Measurements from ENCODE around the gene ATF6B. TPM values are rescaled to one million over a fixed set of nuclear protein-coding genes. Genes with fewer than 3 reads are reported as not detected.
A peak's percentile ranks its signal among the peaks of the same experiment; 100 is the strongest.

ATF6B gene
- total RNA-seq, 4 donors from 2014 or later: 46.8 to 102 (median 54.1) TPM

DNA sequence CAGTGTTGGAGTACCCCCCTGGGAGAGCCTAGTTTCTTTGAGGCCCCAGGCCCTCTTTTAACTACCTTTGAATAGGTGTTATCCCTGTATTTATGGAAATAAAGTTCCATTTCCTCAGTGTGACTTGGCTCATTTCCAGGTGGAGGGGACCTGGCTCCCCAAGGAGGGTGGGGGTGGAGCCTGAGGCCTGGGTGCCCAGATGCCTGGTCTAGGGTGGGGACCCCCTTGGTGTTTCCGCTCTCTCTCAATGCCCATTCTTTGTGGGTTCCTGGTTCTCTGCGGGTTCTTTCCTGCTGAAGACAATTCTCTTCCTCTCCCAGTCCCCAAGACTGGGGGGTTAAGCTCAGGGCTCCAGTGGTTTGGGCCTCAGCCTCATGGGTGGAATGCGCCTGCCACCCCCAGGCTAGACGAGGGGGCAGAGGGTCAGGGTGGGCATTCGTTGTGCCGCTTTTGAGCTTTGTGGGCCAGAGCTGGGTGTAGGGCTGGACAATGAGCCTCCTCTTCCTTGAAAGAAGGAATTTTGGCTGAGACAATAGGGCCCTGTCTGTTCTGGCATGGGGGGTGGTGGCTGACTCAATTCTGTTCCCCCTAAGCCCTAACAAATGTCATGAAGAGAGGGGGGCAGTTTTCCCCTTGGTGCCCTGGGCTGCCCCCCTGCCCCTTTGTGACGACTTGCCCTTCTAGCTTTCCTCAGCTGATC lies 35.7 kb upstream of the ATF6B start:
- H3K4me3 ChIP-seq (ENCODE audit: low read depth, poor library complexity, severe bottlenecking): no peak overlapping the region
- no peak for DNase-seq (ENCODE audit: low spot score in 2 of 2)
- WGBS, 2 donors: 74 to 82% methylated on average over 5 to 7 of the region's 7 CpGs
- TF ChIP-seq, protein P1, sequence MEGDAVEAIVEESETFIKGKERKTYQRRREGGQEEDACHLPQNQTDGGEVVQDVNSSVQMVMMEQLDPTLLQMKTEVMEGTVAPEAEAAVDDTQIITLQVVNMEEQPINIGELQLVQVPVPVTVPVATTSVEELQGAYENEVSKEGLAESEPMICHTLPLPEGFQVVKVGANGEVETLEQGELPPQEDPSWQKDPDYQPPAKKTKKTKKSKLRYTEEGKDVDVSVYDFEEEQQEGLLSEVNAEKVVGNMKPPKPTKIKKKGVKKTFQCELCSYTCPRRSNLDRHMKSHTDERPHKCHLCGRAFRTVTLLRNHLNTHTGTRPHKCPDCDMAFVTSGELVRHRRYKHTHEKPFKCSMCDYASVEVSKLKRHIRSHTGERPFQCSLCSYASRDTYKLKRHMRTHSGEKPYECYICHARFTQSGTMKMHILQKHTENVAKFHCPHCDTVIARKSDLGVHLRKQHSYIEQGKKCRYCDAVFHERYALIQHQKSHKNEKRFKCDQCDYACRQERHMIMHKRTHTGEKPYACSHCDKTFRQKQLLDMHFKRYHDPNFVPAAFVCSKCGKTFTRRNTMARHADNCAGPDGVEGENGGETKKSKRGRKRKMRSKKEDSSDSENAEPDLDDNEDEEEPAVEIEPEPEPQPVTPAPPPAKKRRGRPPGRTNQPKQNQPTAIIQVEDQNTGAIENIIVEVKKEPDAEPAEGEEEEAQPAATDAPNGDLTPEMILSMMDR (IDR thresholded peaks at IDR 0.05): no peak
- TF ChIP-seq POLR2A (IDR thresholded peaks at IDR 0.05): no peak
- intact Hi-C loops (cut with DNase I; ENCODE audit: low total_unique reads): no loop called here

DNA sequence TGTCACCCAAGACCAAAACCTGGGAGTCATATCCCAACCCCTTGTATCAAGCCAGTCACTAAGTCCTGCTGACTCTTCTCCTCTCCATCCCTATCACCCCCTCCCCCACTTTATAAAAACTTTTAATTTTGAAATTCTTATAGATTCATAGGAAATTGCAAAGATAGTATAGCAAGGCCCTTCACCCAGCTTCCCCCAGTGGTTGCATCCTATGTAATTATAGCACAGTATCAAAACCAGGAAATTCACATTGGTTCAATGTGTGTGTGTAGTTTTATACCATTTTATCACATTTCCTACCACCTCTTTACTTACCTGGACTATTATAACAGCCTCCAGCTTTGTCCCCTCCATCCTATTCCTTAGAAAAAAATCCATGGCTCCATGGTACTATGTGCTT lies 30.0 kb upstream of the ATF6B start:
- intact Hi-C loops (cut with DNase I; ENCODE audit: low total_unique reads): no loop called here
- no peak overlapping the region for H3K4me3 ChIP-seq (ENCODE audit: low read depth, poor library complexity, severe bottlenecking)
- TF ChIP-seq, protein P1 (IDR thresholded peaks at IDR 0.05): no peak
- no peak for TF ChIP-seq POLR2A (IDR thresholded peaks at IDR 0.05)
- DNase-seq (ENCODE audit: low spot score in 2 of 2): no peak

DNA sequence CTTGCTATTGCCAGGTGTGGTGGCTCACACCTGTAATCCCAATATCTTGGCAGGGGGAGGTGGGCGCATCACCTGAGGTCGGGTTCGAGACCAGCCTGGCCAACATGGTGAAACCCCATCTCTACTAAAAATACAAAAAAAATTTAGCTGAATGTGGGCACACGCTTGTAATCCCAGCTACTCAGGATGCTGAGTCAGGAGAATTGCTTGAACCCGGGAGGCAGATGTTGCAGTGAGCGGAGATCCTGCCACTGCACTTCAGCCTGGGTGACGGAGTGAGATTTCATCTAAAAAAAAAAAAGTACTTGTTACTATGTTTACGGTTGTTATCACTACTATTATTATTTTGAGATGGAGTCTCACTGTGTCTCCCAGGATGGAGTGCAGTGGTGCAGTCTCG lies 28.8 kb upstream of the ATF6B start:
- no peak overlapping the region for H3K4me3 ChIP-seq (ENCODE audit: low read depth, poor library complexity, severe bottlenecking)
- intact Hi-C loops (cut with DNase I; ENCODE audit: low total_unique reads): no loop called here
- no peak for DNase-seq (ENCODE audit: low spot score in 2 of 2)
- 92 to 93% methylated on average over 9 of the region's 9 CpGs for WGBS, 2 donors
- TF ChIP-seq, protein P1 (IDR thresholded peaks at IDR 0.05): no peak

DNA sequence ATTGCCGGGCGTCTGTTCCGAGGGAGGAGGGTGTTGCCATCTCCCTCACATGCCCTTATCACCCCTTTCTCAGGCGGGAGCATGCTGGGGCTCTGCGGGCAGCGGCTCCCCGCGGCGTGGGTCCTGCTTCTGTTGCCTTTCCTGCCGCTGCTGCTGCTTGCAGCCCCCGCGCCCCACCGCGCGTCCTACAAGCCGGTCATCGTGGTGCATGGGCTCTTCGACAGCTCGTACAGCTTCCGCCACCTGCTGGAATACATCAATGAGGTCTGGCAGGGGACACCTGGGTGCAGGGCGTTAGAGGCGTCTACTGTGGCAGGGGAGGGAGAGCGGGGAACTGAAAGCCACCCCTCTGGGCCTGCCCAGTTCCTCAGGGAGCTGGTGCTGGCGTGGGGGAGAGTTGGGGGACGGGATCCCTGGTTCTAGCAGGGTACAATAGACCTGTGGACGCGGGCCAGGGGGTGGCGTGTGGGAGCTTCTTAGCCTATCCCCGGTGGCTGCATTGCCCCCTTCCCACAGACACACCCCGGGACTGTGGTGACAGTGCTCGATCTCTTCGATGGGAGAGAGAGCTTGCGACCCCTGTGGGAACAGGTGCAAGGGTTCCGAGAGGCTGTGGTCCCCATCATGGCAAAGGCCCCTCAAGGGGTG lies 26.6 kb upstream of the ATF6B start:
- no peak for DNase-seq (ENCODE audit: low spot score in 2 of 2)
- WGBS, 2 donors: 6% methylated on average over 27 to 29 of the region's 34 CpGs
- intact Hi-C loops (cut with DNase I; ENCODE audit: low total_unique reads): no loop called here
- TF ChIP-seq, protein P1 (IDR thresholded peaks at IDR 0.05): peak in 1 of 3 donors; percentile 70
- TF ChIP-seq POLR2A (IDR thresholded peaks at IDR 0.05): no peak
- peak overlapping the region; percentile 76 for H3K4me3 ChIP-seq (ENCODE audit: low read depth, poor library complexity, severe bottlenecking)

DNA sequence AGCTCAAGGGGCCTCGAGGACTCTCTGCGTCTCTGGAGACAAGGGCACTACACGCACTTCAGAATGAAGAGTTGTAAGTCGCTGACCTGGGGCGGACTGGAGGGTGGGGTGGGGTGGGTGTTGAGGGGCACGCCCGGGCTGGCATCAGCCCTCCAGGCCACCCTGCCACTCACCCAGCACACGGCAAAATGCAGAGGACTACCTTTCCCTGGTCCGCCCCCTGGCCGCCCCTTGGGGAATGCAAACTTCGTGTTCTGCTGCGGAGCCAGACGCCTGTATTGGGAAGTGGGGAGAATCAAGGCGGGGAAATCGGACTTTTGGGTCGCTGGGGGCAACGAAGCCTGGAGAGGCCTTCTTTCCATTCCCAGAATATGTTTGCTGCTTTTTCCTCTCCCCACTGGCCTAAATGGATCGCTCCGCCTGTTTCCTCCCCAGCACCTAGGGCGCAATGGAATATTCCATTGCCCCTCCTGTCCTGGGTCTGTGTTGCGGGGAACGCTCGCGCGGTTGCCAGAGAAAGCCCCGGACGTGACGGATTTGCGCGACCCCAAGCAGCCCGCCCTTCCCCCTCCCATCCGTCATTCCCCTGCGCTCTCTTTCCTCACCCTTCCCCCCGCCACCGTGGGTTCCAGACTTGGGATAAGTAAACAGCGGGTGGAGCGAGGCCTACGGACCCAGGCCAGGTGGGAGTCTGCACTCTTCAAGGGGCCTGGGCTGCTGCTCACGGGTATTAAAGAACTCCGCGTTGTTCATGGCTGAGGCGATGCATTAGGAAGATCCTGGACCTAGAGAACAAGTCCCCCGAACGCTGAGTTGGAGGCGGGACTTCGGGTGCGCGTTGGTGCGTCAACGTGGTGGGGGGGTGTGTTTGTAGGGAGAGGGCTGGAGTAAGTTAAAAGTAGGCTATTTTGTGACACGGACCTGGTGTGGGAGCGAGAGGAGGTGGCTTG lies 25.8 kb upstream of the ATF6B start, which contains the start of gene PPT2:
TSS of gene PPT2 (plus strand) at position 578 of the 950 bp plus-strand sequence. CDS start 454 bp downstream, outside the sequence.
- WGBS, 2 donors: 1% methylated on average over 50 to 52 of the region's 52 CpGs
- DNase-seq (ENCODE audit: low spot score in 2 of 2): peak; percentile 88 to 98
- intact Hi-C loops (cut with DNase I; ENCODE audit: low total_unique reads): no loop called here
- peak within 1 kb of the TSS; percentile 76 for H3K4me3 ChIP-seq (ENCODE audit: low read depth, poor library complexity, severe bottlenecking)
- no peak for TF ChIP-seq POLR2A (IDR thresholded peaks at IDR 0.05)
- TF ChIP-seq, protein P1 (IDR thresholded peaks at IDR 0.05): no peak

All from lower leg skin (tissue), 4 donors.